Keratinocyte (primary cell): ENCODE results near the gene STX3. TPM values are rescaled to one million over a fixed set of nuclear protein-coding genes. Genes with fewer than 3 reads are reported as not detected.

Experiments
- DNase-seq: peaks from one replicate; pipeline ENCODE4 v3.0.0-alpha.2; 2011; ENCODE audit warnings: low read depth, missing footprints, low spot score
- FAIRE-seq: peaks from 2 replicates; lab custom pipeline; 2011; peaks lifted over from hg19 to GRCh38; lab: Jason Lieb, UNC
- H2AFZ ChIP-seq: 2 replicates; pipeline ENCODE4 v1.6.0; 2012; ENCODE audit warnings: low read length, control low read depth, inconsistent platforms; ENCODE audit not compliant: control insufficient read depth
- H3K27ac ChIP-seq: 2 replicates; pipeline ENCODE4 v1.5.1; 2011; ENCODE audit warnings: low read length; ENCODE audit not compliant: control insufficient read depth, insufficient read depth
- H3K27me3 ChIP-seq: 3 replicates; pipeline ENCODE4 v1.6.0; 2011; ENCODE audit warnings: low read length; ENCODE audit not compliant: control insufficient read depth, insufficient read depth; ENCODE audit errors: extremely low read depth
- H3K36me3 ChIP-seq, 2 experiments: 2 replicates in 1 of 2; 3 replicates in 1 of 2; pipeline ENCODE4 v1.5.1; 2011; ENCODE audit warnings: low read length in 2 of 2, mild to moderate bottlenecking in 1 of 2; ENCODE audit not compliant: control insufficient read depth in 2 of 2, insufficient read depth in 2 of 2; ENCODE audit errors: extremely low read depth in 1 of 2
- H3K4me1 ChIP-seq: 3 replicates; pipeline ENCODE4 v1.5.1; 2011; ENCODE audit warnings: low read length; ENCODE audit not compliant: control insufficient read depth, insufficient read depth; ENCODE audit errors: extremely low read depth
- H3K4me2 ChIP-seq: 3 replicates; pipeline ENCODE4 v1.6.0; 2011; ENCODE audit warnings: low read depth, low read length; ENCODE audit not compliant: control insufficient read depth, insufficient read depth; ENCODE audit errors: extremely low read depth
- H3K4me3 ChIP-seq, 3 experiments: fragments of 200-600 bp in 1 of 3; sonication (generic) in 1 of 3; 2 replicates in 2 of 3; 3 replicates in 1 of 3; pipeline ENCODE4 v1.5.1; 2011 to 2016; ENCODE audit warnings: low read length in 3 of 3, mild to moderate bottlenecking in 3 of 3, control low read depth in 2 of 3, inconsistent platforms in 1 of 3, low read depth in 1 of 3, mixed read lengths in 1 of 3, mixed run types in 1 of 3, moderate library complexity in 1 of 3; ENCODE audit not compliant: control insufficient read depth in 2 of 3, insufficient read depth in 2 of 3; ENCODE audit errors: extremely low read depth in 1 of 3
- H3K79me2 ChIP-seq: 2 replicates; pipeline ENCODE4 v1.6.0; 2012; ENCODE audit warnings: low read length; ENCODE audit not compliant: control insufficient read depth, insufficient read depth
- H3K9ac ChIP-seq: 3 replicates; pipeline ENCODE4 v1.6.0; 2011; ENCODE audit warnings: low read length; ENCODE audit not compliant: control insufficient read depth, insufficient read depth; ENCODE audit errors: extremely low read depth
- H3K9me1 ChIP-seq: 3 replicates; pipeline ENCODE4 v1.6.0; 2011; ENCODE audit warnings: low read length; ENCODE audit not compliant: control insufficient read depth, insufficient read depth; ENCODE audit errors: extremely low read depth
- H3K9me3 ChIP-seq: 2 replicates; pipeline ENCODE4 v1.5.1; 2012; ENCODE audit warnings: low read depth, low read length; ENCODE audit not compliant: control insufficient read depth
- H4K20me1 ChIP-seq: 3 replicates; pipeline ENCODE4 v1.6.0; 2011; ENCODE audit warnings: low read length; ENCODE audit not compliant: control insufficient read depth, insufficient read depth; ENCODE audit errors: extremely low read depth
- CTCF ChIP-seq, 3 experiments: IDR thresholded peaks in 1 of 3; conservative IDR thresholded peaks in 1 of 3; optimal IDR thresholded peaks in 1 of 3; 2 replicates in 2 of 3; 3 replicates in 1 of 3; pipeline versions ENCODE3 to v1.5.1; 2011; ENCODE audit warnings: low read length in 3 of 3, mild to moderate bottlenecking in 3 of 3, moderate library complexity in 2 of 3, control low read depth in 1 of 3, inconsistent platforms in 1 of 3; ENCODE audit not compliant: insufficient read depth in 2 of 3; ENCODE audit errors: extremely low read depth in 1 of 3
- EZH2 ChIP-seq: IDR thresholded peaks from one replicate; pipeline ENCODE4 v1.6.1; 2012; ENCODE audit warnings: inconsistent platforms, mild to moderate bottlenecking, low read length, moderate library complexity
- dilution Hi-C: fragments of 300-500 bp; cut with MboI; formaldehyde crosslinking; loops from one replicate; pipeline ENCODE4 v1.7.0; 2020; ENCODE audit warnings: low sequenced_read_pairs; ENCODE audit not compliant: extremely low pct_ligation_motif_present
- polyA minus RNA-seq, 3 experiments: library from RNA; depleted of rRNA, polyadenylated mRNA; stranded (reverse); fragments of >200 nt; gene quantifications; 1 replicate in 1 of 3; 2 replicates in 1 of 3; 3 replicates in 1 of 3; pipeline ENCODE4 v1.2.3, GENCODE V29; 2011
- polyA plus RNA-seq, 5 experiments: library from polyadenylated mRNA; depleted of rRNA in 3 of 5; stranded (reverse) in 3 of 5; stranded (forward) in 1 of 5; unstranded in 1 of 5; fragments of >200 nt; gene quantifications; 1 replicate in 1 of 5; 2 replicates in 3 of 5; 3 replicates in 1 of 5; pipeline versions ENCODE4 v1.2.1 to v1.2.3, GENCODE V29; 2011 to 2012; ENCODE audit warnings: missing spikeins in 2 of 5, low read depth in 1 of 5, low replicate concordance in 1 of 5

Gene STX3
- polyA plus RNA-seq (41.1 to 48.0 TPM (median 42.5 TPM) in 3 replicates), polyA minus RNA-seq (12.3 to 36.2 TPM (median 26.5 TPM) in 3 replicates)
- polyA plus RNA-seq (2011; ENCODE audit: low read depth) = 219 TPM
- 39.9 and 56.1 TPM in 2 replicates for polyA plus RNA-seq (2011; cell fraction: cytosol; rRNA removed)
- polyA plus RNA-seq (2011; cell fraction: nucleus; rRNA removed) = 41.3 and 52.1 TPM in 2 replicates
- polyA plus RNA-seq (2012; ENCODE audit: low replicate concordance) = 29.6 and 54.4 TPM in 2 replicates
- 25.7 TPM for polyA minus RNA-seq (2011; cell fraction: cytosol; rRNA and poly(A)+ RNA removed)
- 23.3 and 40.3 TPM in 2 replicates for polyA minus RNA-seq (2011; cell fraction: nucleus; rRNA and poly(A)+ RNA removed)

- peaks cover 17% of the 10 kb centered on the region for H4K20me1 ChIP-seq
- peaks cover 21% of the 10 kb centered on the region for H3K4me1 ChIP-seq
- peak within 1 kb of the TSS; percentile 96 for H3K9ac ChIP-seq
- peak within 1 kb of the TSS; percentile 87 to 97 (median 96) for H3K4me3 ChIP-seq
- peaks cover 4 to 11% of the 10 kb centered on the region in 2 experiments for H3K36me3 ChIP-seq
- no peaks in the 10 kb centered on the region for H3K27me3 ChIP-seq
- dilution Hi-C loops = no loop called here
- H3K79me2 ChIP-seq = peaks cover 45% of the 10 kb centered on the region
- H3K27ac ChIP-seq = peak within 1 kb of the TSS; percentile 95
- peak within 1 kb of the TSS; percentile 99 for H3K4me2 ChIP-seq
- H2AFZ ChIP-seq = peak within 1 kb of the TSS; percentile 92
- DNase-seq = no peak
- no peaks in the 10 kb centered on the region for H3K9me3 ChIP-seq
- H3K9me1 ChIP-seq = peaks cover 15% of the 10 kb centered on the region
- peak; percentile 44 for FAIRE-seq
- TF ChIP-seq CTCF (optimal IDR thresholded peaks at IDR 0.05 in 1 of 3, IDR thresholded peaks at IDR 0.05 in 1 of 3, conservative IDR thresholded peaks at IDR 0.05 in 1 of 3; ENCODE audit: extremely low read depth in 1 of 3, insufficient read depth in 2 of 3, low read length in 3 of 3) = peak in 1 of 3 experiments; percentile 3
- no peak for TF ChIP-seq EZH2
Measured at GRCh38 chr11:59754859-59755700, at the start of gene STX3. STX3 (plus strand) TSS chr11:59755376; CDS start chr11:59755606, 230 bp downstream.

GRCh38 chr11:59706518-59707285, 48.5 kb upstream of the STX3 start:
- peak; percentile 88 for DNase-seq

More at GRCh38 chr11:59706518-59707285, 48.5 kb upstream of the STX3 start:
- peak; percentile 99 for FAIRE-seq
- dilution Hi-C loops = no loop called here
- H3K9ac ChIP-seq = peak overlapping the region; percentile 57
- H3K9me3 ChIP-seq = no peaks in the 10 kb centered on the region
- H3K36me3 ChIP-seq = no peaks in the 10 kb centered on the region
- no peaks in the 10 kb centered on the region for H3K79me2 ChIP-seq
- H3K9me1 ChIP-seq = no peaks in the 10 kb centered on the region
- TF ChIP-seq EZH2 (no peak), CTCF (optimal IDR thresholded peaks at IDR 0.05 in 1 of 3, IDR thresholded peaks at IDR 0.05 in 1 of 3, conservative IDR thresholded peaks at IDR 0.05 in 1 of 3; ENCODE audit: extremely low read depth in 1 of 3, insufficient read depth in 2 of 3, low read length in 3 of 3) (no peak)
- H3K27me3 ChIP-seq = no peaks in the 10 kb centered on the region
- peak overlapping the region in 1 of 3 experiments; percentile 29 for H3K4me3 ChIP-seq
- no peaks in the 10 kb centered on the region for H4K20me1 ChIP-seq
- H2AFZ ChIP-seq = peak overlapping the region; percentile 87
- peak overlapping the region; percentile 46 for H3K4me2 ChIP-seq
- H3K4me1 ChIP-seq = peaks cover 41% of the 10 kb centered on the region
- H3K27ac ChIP-seq = peak overlapping the region; percentile 93
